B cell (primary cell): ENCODE results near the gene PLAU. TPM values are rescaled to one million over a fixed set of nuclear protein-coding genes. Genes with fewer than 3 reads are reported as not detected.

ENCODE experiments used
- ATAC-seq: fragments of 200-7000 bp; cut with Tn5 transposase; one replicate; pipeline ENCODE4 v1.10.0; 2021; ENCODE audit warnings: low read depth, mild to moderate bottlenecking, moderate number of reproducible peaks, moderate library complexity
- CTCF ChIA-PET: fragments of 350-600 bp; sonication (Branson Sonifier 250); formaldehyde crosslinking; loops from one replicate; lab custom pipeline; 2021; ENCODE audit warnings: antibody characterized with exemption, inconsistent platforms; lab: Charles Lee
- POLR2A ChIA-PET: fragments of 350-600 bp; sonication (Branson Sonifier 250); formaldehyde crosslinking; loops from one replicate; lab custom pipeline; 2021; ENCODE audit warnings: antibody characterized with exemption; lab: Charles Lee
- DNase-seq: peaks from one replicate; pipeline ENCODE4 v3.0.0; 2013
- H2AFZ ChIP-seq: 2 replicates; pipeline ENCODE4 v1.6.1; 2012; ENCODE audit warnings: mild to moderate bottlenecking, low read depth, low read length; ENCODE audit not compliant: insufficient read depth, poor library complexity, severe bottlenecking
- H3K27ac ChIP-seq, 2 donors: 1 replicate in 1 of 2; 2 replicates in 1 of 2; pipeline ENCODE4 v1.5.1; 2012 to 2013; ENCODE audit warnings: low read length in 2 of 2, mild to moderate bottlenecking in 2 of 2, moderate library complexity in 1 of 2
- H3K27me3 ChIP-seq, 4 experiments: fragments of 200-600 bp in 1 of 4; sonication (generic) in 1 of 4; replicated peaks in 1 of 4; 1 replicate in 2 of 4; 2 replicates in 2 of 4; pipeline versions ENCODE4 v1.6.1 to v1.7.0; 2013 to 2016; ENCODE audit warnings: low read length in 3 of 4, mild to moderate bottlenecking in 2 of 4, mixed read lengths in 1 of 4, moderate library complexity in 1 of 4; ENCODE audit not compliant: insufficient read depth in 4 of 4, control insufficient read depth in 3 of 4; ENCODE audit errors: control extremely low read depth in 1 of 4
- H3K36me3 ChIP-seq, 2 experiments: replicated peaks in 1 of 2; 1 replicate in 1 of 2; 2 replicates in 1 of 2; pipeline versions ENCODE4 v1.6.1 to v1.7.1; 2013; ENCODE audit warnings: low read length in 1 of 2; ENCODE audit not compliant: insufficient read depth in 2 of 2, control insufficient read depth in 1 of 2; ENCODE audit errors: control extremely low read depth in 1 of 2, extremely low read depth in 1 of 2
- H3K4me1 ChIP-seq, 2 donors: fragments of 200-600 bp in 1 of 2; sonication (generic) in 1 of 2; 1 replicate in 1 of 2; 2 replicates in 1 of 2; pipeline versions ENCODE4 v1.5.1 to v1.6.1; 2013 to 2017; ENCODE audit warnings: low read length in 2 of 2; ENCODE audit not compliant: control insufficient read depth in 2 of 2, insufficient read depth in 2 of 2
- H3K4me2 ChIP-seq: replicated peaks from 2 replicates; pipeline ENCODE3; 2012; ENCODE audit warnings: mild to moderate bottlenecking, low read depth, low read length; ENCODE audit not compliant: poor library complexity, severe bottlenecking
- H3K4me3 ChIP-seq, 5 experiments: fragments of 200-600 bp in 1 of 5; sonication (generic) in 1 of 5; 1 replicate in 3 of 5; 2 replicates in 2 of 5; pipeline versions ENCODE4 v1.5.1 to v1.7.0; 2011 to 2016; ENCODE audit warnings: low read length in 4 of 5, mild to moderate bottlenecking in 4 of 5, low read depth in 2 of 5, control low read depth in 1 of 5, moderate library complexity in 1 of 5; ENCODE audit not compliant: insufficient read depth in 1 of 5; ENCODE audit errors: control extremely low read depth in 1 of 5, extremely low read depth in 1 of 5
- H3K79me2 ChIP-seq: fragments of 200-600 bp; sonication (generic); one replicate; pipeline ENCODE4 v1.6.0; 2016; ENCODE audit warnings: low read length; ENCODE audit not compliant: control insufficient read depth, insufficient read depth
- H3K9ac ChIP-seq: fragments of 200-600 bp; sonication (generic); 2 replicates; pipeline ENCODE4 v1.6.1; 2017; ENCODE audit warnings: mild to moderate bottlenecking, low read length, moderate library complexity
- H3K9me3 ChIP-seq, 3 donors: one replicate each; pipeline versions ENCODE4 v1.6.1 to v1.7.1; 2013; ENCODE audit warnings: low read length in 2 of 3; ENCODE audit not compliant: control insufficient read depth in 2 of 3, insufficient read depth in 1 of 3; ENCODE audit errors: control extremely low read depth in 1 of 3
- H4K20me1 ChIP-seq: 2 replicates; pipeline ENCODE4 v1.6.0; 2012; ENCODE audit warnings: mild to moderate bottlenecking, low read length; ENCODE audit not compliant: insufficient read depth, control insufficient read depth, poor library complexity, severe bottlenecking
- H3K27ac Mint-ChIP-seq: one replicate; pipeline ENCODE4 v1.8.0; 2021; ENCODE audit warnings: mixed read lengths
- H3K27me3 Mint-ChIP-seq: one replicate; pipeline ENCODE4 v1.8.0; 2021; ENCODE audit warnings: mixed read lengths
- H3K4me1 Mint-ChIP-seq: one replicate; pipeline ENCODE4 v1.8.0; 2021; ENCODE audit warnings: mixed read lengths
- H3K4me3 Mint-ChIP-seq: one replicate; pipeline ENCODE4 v1.8.0; 2021; ENCODE audit warnings: mixed read lengths
- H3K9me3 Mint-ChIP-seq: one replicate; pipeline ENCODE4 v1.8.0; 2022; ENCODE audit warnings: mixed read lengths; ENCODE audit not compliant: insufficient read depth
- EZH2 ChIP-seq: IDR thresholded peaks from 2 replicates; pipeline ENCODE4 v1.6.1; 2012; ENCODE audit warnings: borderline replicate concordance, low read depth, mild to moderate bottlenecking, moderate library complexity, low read length; ENCODE audit not compliant: insufficient read depth, poor library complexity, severe bottlenecking
- WGBS: methylation state at CpG from one replicate; pipeline ENCODE4 v1.1.5; 2013; ENCODE audit warnings: missing lambda C conversion rate; ENCODE audit not compliant: insufficient coverage; 5-methylcytosine and 5-hydroxymethylcytosine counted together
- intact Hi-C: fragments of 100-400 bp; cut with micrococcal nuclease; formaldehyde crosslinking; loops from one replicate; pipeline ENCODE4 v1.10.0; 2022
- polyA plus RNA-seq: library from polyadenylated mRNA; depleted of rRNA; stranded (reverse); fragments of >200 nt; gene quantifications from 2 replicates; pipeline ENCODE4 v1.2.3, GENCODE V29; 2012
- total RNA-seq, 2 donors: library from RNA; stranded (reverse); fragments of 120-200 nt in 1 of 2; gene quantifications; 1 replicate in 1 of 2; 2 replicates in 1 of 2; pipeline versions ENCODE4 v1.2.3 to v1.2.4, GENCODE V29; 2013 to 2022
- TF ChIP-seq, protein P1 (sequence below): fragments of 200-600 bp; IDR thresholded peaks from one replicate; pipeline ENCODE4 v1.8.0; 2022; ENCODE audit warnings: antibody characterized with exemption, mild to moderate bottlenecking

PLAU gene
- total and polyA plus RNA-seq, 2 donors (not counting 1 experiment from before 2014, with no cell fraction given), result 0.04 TPM; not detected in 1

DNA sequence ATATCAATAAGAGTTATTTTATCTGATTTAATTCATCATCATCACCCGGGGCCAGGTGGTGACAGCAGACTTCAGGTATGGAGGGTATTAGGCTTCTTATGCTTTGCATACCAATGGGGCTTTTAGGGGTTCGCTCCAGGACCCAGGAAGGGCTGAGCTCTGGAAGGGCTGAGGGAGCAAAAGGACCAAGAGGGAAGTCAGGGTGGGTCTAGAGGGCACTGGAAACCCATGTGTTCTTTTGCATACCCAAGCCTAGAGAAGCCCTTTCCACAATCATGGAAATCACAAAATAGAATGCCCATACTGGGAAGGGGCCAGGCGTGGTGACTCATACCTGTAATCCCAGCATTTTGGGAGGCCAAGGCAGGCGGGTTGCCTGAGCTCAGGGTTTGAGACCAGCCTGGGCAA is 56.1 kb downstream of the PLAU start:
- Histone ChIP-seq H2AFZ (no peak overlapping the region), H3K4me3 (no peak overlapping the region), H3K4me2 (no peak overlapping the region), H3K79me2 (no peaks in the 10 kb centered on the region), H3K27ac (no peak overlapping the region), H4K20me1 (no peaks in the 10 kb centered on the region), H3K36me3 (no peaks in the 10 kb centered on the region), H3K9ac (no peak overlapping the region), H3K4me1 (no peaks in the 10 kb centered on the region), H3K27me3 (no peaks in the 10 kb centered on the region), H3K9me3 (no peaks in the 10 kb centered on the region)
- WGBS, result 100% methylated on average over 1 of the region's 4 CpGs
- Mint-ChIP-seq H3K4me1 (no peaks in the 10 kb centered on the region), H3K27me3 (no peaks in the 10 kb centered on the region), H3K9me3 (no peaks in the 10 kb centered on the region), H3K27ac (no peak overlapping the region), H3K4me3 (no peak overlapping the region)
- no peak for DNase-seq
- TF ChIP-seq, protein P1, sequence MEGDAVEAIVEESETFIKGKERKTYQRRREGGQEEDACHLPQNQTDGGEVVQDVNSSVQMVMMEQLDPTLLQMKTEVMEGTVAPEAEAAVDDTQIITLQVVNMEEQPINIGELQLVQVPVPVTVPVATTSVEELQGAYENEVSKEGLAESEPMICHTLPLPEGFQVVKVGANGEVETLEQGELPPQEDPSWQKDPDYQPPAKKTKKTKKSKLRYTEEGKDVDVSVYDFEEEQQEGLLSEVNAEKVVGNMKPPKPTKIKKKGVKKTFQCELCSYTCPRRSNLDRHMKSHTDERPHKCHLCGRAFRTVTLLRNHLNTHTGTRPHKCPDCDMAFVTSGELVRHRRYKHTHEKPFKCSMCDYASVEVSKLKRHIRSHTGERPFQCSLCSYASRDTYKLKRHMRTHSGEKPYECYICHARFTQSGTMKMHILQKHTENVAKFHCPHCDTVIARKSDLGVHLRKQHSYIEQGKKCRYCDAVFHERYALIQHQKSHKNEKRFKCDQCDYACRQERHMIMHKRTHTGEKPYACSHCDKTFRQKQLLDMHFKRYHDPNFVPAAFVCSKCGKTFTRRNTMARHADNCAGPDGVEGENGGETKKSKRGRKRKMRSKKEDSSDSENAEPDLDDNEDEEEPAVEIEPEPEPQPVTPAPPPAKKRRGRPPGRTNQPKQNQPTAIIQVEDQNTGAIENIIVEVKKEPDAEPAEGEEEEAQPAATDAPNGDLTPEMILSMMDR, result no peak
- TF ChIP-seq EZH2, result no peak
- ChIA-PET POLR2A (interaction anchor here (0.6 kb wide), 1 partner anchor 13 kb away, joined by 4 read pairs; no protein-coding TSS in a partner anchor), CTCF (interaction anchor here (0.7 to 1.6 kb wide), 3 partner anchors 26 to 78 kb away, joined by 3 to 4 read pairs (median 3); no protein-coding TSS in a partner anchor)
- intact Hi-C loops, result no loop called here
- no peak for ATAC-seq

Other genes starting within 250 kb of the PLAU start
- gene AGAP5, start 213.0 kb upstream of the PLAU start, total RNA-seq, result 11.5 and 18.4 TPM in 2 replicates
- gene AGAP5, start 213.0 kb upstream of the PLAU start, polyA plus RNA-seq, result 9.9 and 12.9 TPM in 2 replicates
- gene SEC24C, start 166.8 kb upstream of the PLAU start, total RNA-seq, result 78.7 and 80.5 TPM in 2 replicates
- gene SEC24C, start 166.8 kb upstream of the PLAU start, polyA plus RNA-seq, result 60.2 and 63.1 TPM in 2 replicates
- gene CHCHD1, start 129.1 kb upstream of the PLAU start, total RNA-seq, result 14.7 and 15.3 TPM in 2 replicates
- 8.8 and 11.9 TPM in 2 replicates for gene CHCHD1, start 129.1 kb upstream of the PLAU start, polyA plus RNA-seq
- 110 and 113 TPM in 2 replicates for gene ZSWIM8, start 125.5 kb upstream of the PLAU start, total RNA-seq
- gene ZSWIM8, start 125.5 kb upstream of the PLAU start, polyA plus RNA-seq, result 111 and 147 TPM in 2 replicates
- gene NDST2, start 99.5 kb upstream of the PLAU start, total RNA-seq, result 72.8 and 76.3 TPM in 2 replicates
- 39.1 and 49.9 TPM in 2 replicates for gene NDST2, start 99.5 kb upstream of the PLAU start, polyA plus RNA-seq
- gene CAMK2G, start 36.6 kb upstream of the PLAU start, total RNA-seq, result 42.7 and 45.1 TPM in 2 replicates
- gene CAMK2G, start 36.6 kb upstream of the PLAU start, polyA plus RNA-seq, result 45.9 and 48.7 TPM in 2 replicates
- 29.8 and 37.0 TPM in 2 replicates for gene VCL, start 87.0 kb downstream of the PLAU start, total RNA-seq
- 9.6 and 13.1 TPM in 2 replicates for gene VCL, start 87.0 kb downstream of the PLAU start, polyA plus RNA-seq
- 48.9 and 50.4 TPM in 2 replicates for gene AP3M1, start 239.7 kb downstream of the PLAU start, total RNA-seq
- 16.1 and 21.6 TPM in 2 replicates for gene AP3M1, start 239.7 kb downstream of the PLAU start, polyA plus RNA-seq
- 52.6 and 53.8 TPM in 2 replicates for gene ADK, start 240.1 kb downstream of the PLAU start, total RNA-seq
- gene ADK, start 240.1 kb downstream of the PLAU start, polyA plus RNA-seq, result 35.4 and 37.2 TPM in 2 replicates